ENCODE results near the gene ATP8A2. TPM values are rescaled to one million over a fixed set of nuclear protein-coding genes. Genes with fewer than 3 reads are reported as not detected.
"Not testable (repeated sequence)": the region's sequence is repeated elsewhere in the genome, so short reads cannot be mapped to it uniquely, and the experiment has no call there.

The ATP8A2 gene
- polyA plus RNA-seq, 1 donor from 2014 or later = 11.9 TPM

DNA sequence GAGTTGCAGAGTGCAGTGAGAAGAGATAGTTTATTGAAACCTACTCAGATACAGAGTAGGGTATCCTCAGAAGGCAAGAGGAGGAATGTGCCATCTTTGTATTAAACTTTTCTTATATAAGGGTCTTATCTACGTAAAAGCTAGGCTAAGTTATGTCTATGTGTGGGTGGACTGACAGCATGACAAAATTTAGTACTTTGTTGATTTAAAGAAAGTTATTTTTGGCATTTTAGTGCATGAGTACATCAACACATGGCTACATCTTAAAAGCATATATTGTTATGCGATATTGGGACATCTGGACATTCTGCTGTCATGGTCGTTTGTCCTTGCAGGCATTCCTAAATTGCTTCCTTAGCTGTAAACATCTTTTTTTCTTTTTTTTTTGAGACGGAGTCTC is 19.0 kb upstream of the ATP8A2 start:
- H3K79me2 ChIP-seq (replicated peaks; ENCODE audit: insufficient read depth, low read length) = no peaks in the 10 kb centered on the region
- no peaks in the 10 kb centered on the region for H3K36me3 ChIP-seq (ENCODE audit: insufficient read depth, low read length)
- H4K20me1 ChIP-seq (ENCODE audit: insufficient read depth) = no peaks in the 10 kb centered on the region
- H2AFZ ChIP-seq (ENCODE audit: low read depth, low read length) = no peak overlapping the region
- no peak overlapping the region for H3K9ac ChIP-seq (ENCODE audit: low read length)
- no peaks in the 10 kb centered on the region for H3K9me2 ChIP-seq (ENCODE audit: insufficient read depth, low read length)
- TF ChIP-seq EZH2 (IDR thresholded peaks at IDR 0.05; ENCODE audit: borderline replicate concordance, insufficient read depth, low read length, poor library complexity, severe bottlenecking) = no peak
- H3K9me3 ChIP-seq (ENCODE audit: low read length) = no peaks in the 10 kb centered on the region
- H3K4me2 ChIP-seq (ENCODE audit: low read length) = no peak overlapping the region
- H3K27me3 ChIP-seq (ENCODE audit: insufficient read depth, low read depth, low read length) = no peaks in the 10 kb centered on the region
- H3F3A ChIP-seq (ENCODE audit: insufficient read depth, low read length, poor library complexity, severe bottlenecking) = no peaks in the 10 kb centered on the region
- no peak overlapping the region for H3K27ac ChIP-seq (ENCODE audit: low read length)
- H3K4me3 ChIP-seq (ENCODE audit: low read length) = no peak overlapping the region

DNA sequence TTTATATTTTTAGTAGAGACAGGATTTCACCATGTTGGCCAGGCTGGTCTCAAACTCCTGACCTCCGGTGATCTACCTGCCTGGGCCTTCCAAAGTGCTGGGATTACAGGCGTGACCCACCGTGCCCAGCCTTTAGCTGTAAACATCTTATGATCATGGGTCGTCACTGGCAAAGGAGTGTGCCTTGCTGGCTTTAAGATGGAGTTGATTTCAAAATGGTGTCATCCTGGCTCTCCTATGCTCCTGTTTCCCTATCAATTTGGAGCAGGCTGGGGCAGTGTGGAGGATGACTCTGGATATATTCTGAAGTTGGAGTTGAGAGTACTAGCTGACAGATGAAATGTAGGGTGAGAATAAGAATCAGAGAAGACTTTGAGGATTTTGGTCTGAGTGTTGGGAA is 18.4 kb upstream of the ATP8A2 start:
- Histone ChIP-seq H3K4me3 (ENCODE audit: low read length) (no peak overlapping the region), H3K79me2 (replicated peaks; ENCODE audit: insufficient read depth, low read length) (no peaks in the 10 kb centered on the region), H3F3A (ENCODE audit: insufficient read depth, low read length, poor library complexity, severe bottlenecking) (no peaks in the 10 kb centered on the region), H3K9me2 (ENCODE audit: insufficient read depth, low read length) (no peaks in the 10 kb centered on the region), H3K27me3 (ENCODE audit: insufficient read depth, low read depth, low read length) (no peaks in the 10 kb centered on the region), H3K27ac (ENCODE audit: low read length) (no peak overlapping the region), H3K4me2 (ENCODE audit: low read length) (no peak overlapping the region), H3K36me3 (ENCODE audit: insufficient read depth, low read length) (no peaks in the 10 kb centered on the region), H2AFZ (ENCODE audit: low read depth, low read length) (no peak overlapping the region), H3K9me3 (ENCODE audit: low read length) (no peaks in the 10 kb centered on the region), H3K9ac (ENCODE audit: low read length) (no peak overlapping the region), H4K20me1 (ENCODE audit: insufficient read depth) (no peaks in the 10 kb centered on the region)
- TF ChIP-seq, protein P1, sequence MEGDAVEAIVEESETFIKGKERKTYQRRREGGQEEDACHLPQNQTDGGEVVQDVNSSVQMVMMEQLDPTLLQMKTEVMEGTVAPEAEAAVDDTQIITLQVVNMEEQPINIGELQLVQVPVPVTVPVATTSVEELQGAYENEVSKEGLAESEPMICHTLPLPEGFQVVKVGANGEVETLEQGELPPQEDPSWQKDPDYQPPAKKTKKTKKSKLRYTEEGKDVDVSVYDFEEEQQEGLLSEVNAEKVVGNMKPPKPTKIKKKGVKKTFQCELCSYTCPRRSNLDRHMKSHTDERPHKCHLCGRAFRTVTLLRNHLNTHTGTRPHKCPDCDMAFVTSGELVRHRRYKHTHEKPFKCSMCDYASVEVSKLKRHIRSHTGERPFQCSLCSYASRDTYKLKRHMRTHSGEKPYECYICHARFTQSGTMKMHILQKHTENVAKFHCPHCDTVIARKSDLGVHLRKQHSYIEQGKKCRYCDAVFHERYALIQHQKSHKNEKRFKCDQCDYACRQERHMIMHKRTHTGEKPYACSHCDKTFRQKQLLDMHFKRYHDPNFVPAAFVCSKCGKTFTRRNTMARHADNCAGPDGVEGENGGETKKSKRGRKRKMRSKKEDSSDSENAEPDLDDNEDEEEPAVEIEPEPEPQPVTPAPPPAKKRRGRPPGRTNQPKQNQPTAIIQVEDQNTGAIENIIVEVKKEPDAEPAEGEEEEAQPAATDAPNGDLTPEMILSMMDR (IDR thresholded peaks at IDR 0.05; ENCODE audit: poor library complexity, severe bottlenecking) = no peak
- TF ChIP-seq RAD21 (conservative IDR thresholded peaks at IDR 0.05) (no peak), TAF1 (IDR thresholded peaks at IDR 0.05; ENCODE audit: low read depth) (no peak), EP300 (conservative IDR thresholded peaks at IDR 0.05; ENCODE audit: poor library complexity, severe bottlenecking) (no peak), EZH2 (IDR thresholded peaks at IDR 0.05; ENCODE audit: borderline replicate concordance, insufficient read depth, low read length, poor library complexity, severe bottlenecking) (no peak), SMC3 (conservative IDR thresholded peaks at IDR 0.05; ENCODE audit: poor library complexity) (no peak), MXI1 (conservative IDR thresholded peaks at IDR 0.05; ENCODE audit: poor library complexity, severe bottlenecking) (no peak), POLR2AphosphoS5 (IDR thresholded peaks at IDR 0.05) (no peak)
- TF ChIP-seq, protein P2, sequence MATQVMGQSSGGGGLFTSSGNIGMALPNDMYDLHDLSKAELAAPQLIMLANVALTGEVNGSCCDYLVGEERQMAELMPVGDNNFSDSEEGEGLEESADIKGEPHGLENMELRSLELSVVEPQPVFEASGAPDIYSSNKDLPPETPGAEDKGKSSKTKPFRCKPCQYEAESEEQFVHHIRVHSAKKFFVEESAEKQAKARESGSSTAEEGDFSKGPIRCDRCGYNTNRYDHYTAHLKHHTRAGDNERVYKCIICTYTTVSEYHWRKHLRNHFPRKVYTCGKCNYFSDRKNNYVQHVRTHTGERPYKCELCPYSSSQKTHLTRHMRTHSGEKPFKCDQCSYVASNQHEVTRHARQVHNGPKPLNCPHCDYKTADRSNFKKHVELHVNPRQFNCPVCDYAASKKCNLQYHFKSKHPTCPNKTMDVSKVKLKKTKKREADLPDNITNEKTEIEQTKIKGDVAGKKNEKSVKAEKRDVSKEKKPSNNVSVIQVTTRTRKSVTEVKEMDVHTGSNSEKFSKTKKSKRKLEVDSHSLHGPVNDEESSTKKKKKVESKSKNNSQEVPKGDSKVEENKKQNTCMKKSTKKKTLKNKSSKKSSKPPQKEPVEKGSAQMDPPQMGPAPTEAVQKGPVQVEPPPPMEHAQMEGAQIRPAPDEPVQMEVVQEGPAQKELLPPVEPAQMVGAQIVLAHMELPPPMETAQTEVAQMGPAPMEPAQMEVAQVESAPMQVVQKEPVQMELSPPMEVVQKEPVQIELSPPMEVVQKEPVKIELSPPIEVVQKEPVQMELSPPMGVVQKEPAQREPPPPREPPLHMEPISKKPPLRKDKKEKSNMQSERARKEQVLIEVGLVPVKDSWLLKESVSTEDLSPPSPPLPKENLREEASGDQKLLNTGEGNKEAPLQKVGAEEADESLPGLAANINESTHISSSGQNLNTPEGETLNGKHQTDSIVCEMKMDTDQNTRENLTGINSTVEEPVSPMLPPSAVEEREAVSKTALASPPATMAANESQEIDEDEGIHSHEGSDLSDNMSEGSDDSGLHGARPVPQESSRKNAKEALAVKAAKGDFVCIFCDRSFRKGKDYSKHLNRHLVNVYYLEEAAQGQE (IDR thresholded peaks at IDR 0.05; ENCODE audit: borderline replicate concordance) = no peak

DNA sequence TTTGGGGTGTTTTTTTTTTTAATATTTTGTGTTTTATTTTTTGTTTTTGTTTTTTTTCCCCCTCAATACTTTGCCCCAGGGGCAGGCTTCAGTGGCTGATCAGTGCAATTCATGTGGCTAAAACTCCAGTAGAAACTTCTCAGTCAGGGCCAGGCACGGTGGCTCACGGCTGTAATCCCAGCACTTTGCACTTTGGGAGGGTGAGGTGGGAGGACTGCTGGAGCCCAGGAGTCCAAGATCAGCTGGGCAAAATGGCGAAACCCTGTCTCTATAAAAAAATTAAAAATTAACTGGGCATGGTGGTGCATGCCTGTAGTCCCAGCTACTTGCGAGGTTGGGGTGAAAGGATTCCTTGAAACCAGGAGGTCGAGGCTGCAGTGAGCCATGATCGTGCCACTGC is 17.4 kb upstream of the ATP8A2 start:
- TF ChIP-seq POLR2AphosphoS5 (IDR thresholded peaks at IDR 0.05) = no peak
- Histone ChIP-seq H3K4me3 (ENCODE audit: low read length) (no peak overlapping the region), H3K4me2 (ENCODE audit: low read length) (no peak overlapping the region), H3K27ac (ENCODE audit: low read length) (no peak overlapping the region), H4K20me1 (ENCODE audit: insufficient read depth) (no peaks in the 10 kb centered on the region), H3F3A (ENCODE audit: insufficient read depth, low read length, poor library complexity, severe bottlenecking) (no peaks in the 10 kb centered on the region), H3K9me3 (ENCODE audit: low read length) (no peaks in the 10 kb centered on the region), H3K79me2 (replicated peaks; ENCODE audit: insufficient read depth, low read length) (no peaks in the 10 kb centered on the region), H3K9me2 (ENCODE audit: insufficient read depth, low read length) (no peaks in the 10 kb centered on the region), H3K27me3 (ENCODE audit: insufficient read depth, low read depth, low read length) (no peaks in the 10 kb centered on the region), H3K9ac (ENCODE audit: low read length) (no peak overlapping the region), H3K36me3 (ENCODE audit: insufficient read depth, low read length) (no peaks in the 10 kb centered on the region), H2AFZ (ENCODE audit: low read depth, low read length) (no peak overlapping the region)

DNA sequence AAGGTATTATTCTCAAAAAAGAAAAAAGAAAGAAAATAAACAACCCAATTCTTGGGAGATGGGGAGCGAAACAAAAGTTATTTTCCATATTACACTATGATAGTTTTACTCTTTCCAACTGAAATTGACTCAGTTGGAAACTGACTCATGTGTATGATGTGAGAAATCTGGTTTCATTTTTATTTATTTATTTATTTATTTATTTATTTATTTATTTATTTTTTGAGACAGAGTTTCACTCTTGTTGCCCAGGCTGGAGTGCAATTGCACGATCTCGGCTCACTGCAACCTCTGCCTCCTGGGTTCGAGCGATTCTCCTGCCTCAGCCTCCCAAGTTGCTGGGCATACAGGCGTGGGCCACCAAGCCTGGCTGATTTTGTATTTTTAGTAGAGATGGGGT is 11.3 kb upstream of the ATP8A2 start:
- not testable (repeated sequence) for H3K9ac ChIP-seq (ENCODE audit: low read length); H3K36me3 ChIP-seq (ENCODE audit: insufficient read depth, low read length); H3K79me2 ChIP-seq (replicated peaks; ENCODE audit: insufficient read depth, low read length); H3K9me3 ChIP-seq (ENCODE audit: low read length); H3K4me2 ChIP-seq (ENCODE audit: low read length); H4K20me1 ChIP-seq (ENCODE audit: insufficient read depth); H2AFZ ChIP-seq (ENCODE audit: low read depth, low read length); H3K27ac ChIP-seq (ENCODE audit: low read length); H3K27me3 ChIP-seq (ENCODE audit: insufficient read depth, low read depth, low read length); H3F3A ChIP-seq (ENCODE audit: insufficient read depth, low read length, poor library complexity, severe bottlenecking); H3K9me2 ChIP-seq (ENCODE audit: insufficient read depth, low read length); H3K4me3 ChIP-seq (ENCODE audit: low read length)
